DND-41 (cell line): Measurements from ENCODE around the gene ATP6V0E1.
"Not testable (repeated sequence)": the region's sequence is repeated elsewhere in the genome, so short reads cannot be mapped to it uniquely, and the experiment has no call there.

Experiments
- ATAC-seq: fragments of 200-7000 bp; cut with Tn5 transposase; 3 replicates; pipeline ENCODE4 v1.9.1; 2021; ENCODE audit warnings: low read depth; ENCODE audit not compliant: insufficient read depth
- DNase-seq: peaks from one replicate; pipeline ENCODE4 v3.0.0-alpha.2; 2020
- H2AFZ ChIP-seq: 2 replicates; pipeline ENCODE4 v1.6.0; 2012; ENCODE audit warnings: low read depth, low read length
- H3K27ac ChIP-seq: 2 replicates; pipeline ENCODE4 v1.5.1; 2012; ENCODE audit warnings: low read length, inconsistent platforms
- H3K27me3 ChIP-seq: fragments of 200-600 bp; sonication (generic); 2 replicates; pipeline ENCODE4 v1.6.0; 2012; ENCODE audit warnings: low read length, mild to moderate bottlenecking, inconsistent platforms; ENCODE audit not compliant: insufficient read depth, poor library complexity
- H3K36me3 ChIP-seq: 2 replicates; pipeline ENCODE4 v1.5.1; 2012; ENCODE audit warnings: low read length, inconsistent platforms; ENCODE audit not compliant: insufficient read depth
- H3K4me1 ChIP-seq: 2 replicates; pipeline ENCODE4 v1.5.1; 2012; ENCODE audit warnings: mild to moderate bottlenecking, low read length; ENCODE audit not compliant: insufficient read depth
- H3K4me2 ChIP-seq: 2 replicates; pipeline ENCODE4 v1.6.0; 2012; ENCODE audit warnings: mild to moderate bottlenecking, moderate library complexity, low read length, inconsistent platforms; ENCODE audit not compliant: insufficient read depth
- H3K4me3 ChIP-seq, 2 experiments: fragments of 200-600 bp in 1 of 2; shearing (Covaris generic) in 1 of 2; 2 replicates each; pipeline ENCODE4 v1.5.1; 2012 to 2016; ENCODE audit warnings: inconsistent platforms in 2 of 2, low read length in 2 of 2, mild to moderate bottlenecking in 2 of 2, low read depth in 1 of 2, moderate library complexity in 1 of 2
- H3K79me2 ChIP-seq: 2 replicates; pipeline ENCODE4 v1.6.0; 2012; ENCODE audit warnings: low read length, inconsistent platforms; ENCODE audit not compliant: insufficient read depth
- H3K9ac ChIP-seq: 2 replicates; pipeline ENCODE4 v1.6.0; 2012; ENCODE audit warnings: low read depth, mild to moderate bottlenecking, inconsistent platforms, low read length, moderate library complexity
- H3K9me3 ChIP-seq: 2 replicates; pipeline ENCODE4 v1.5.1; 2012; ENCODE audit warnings: low read length, moderate library complexity, mild to moderate bottlenecking, inconsistent platforms; ENCODE audit not compliant: insufficient read depth, severe bottlenecking
- H4K20me1 ChIP-seq: 2 replicates; pipeline ENCODE4 v1.6.0; 2012; ENCODE audit warnings: low read length; ENCODE audit not compliant: insufficient read depth
- EZH2 ChIP-seq: IDR thresholded peaks from 3 replicates; pipeline ENCODE4 v1.6.1; 2012; ENCODE audit warnings: borderline replicate concordance, low read depth, mild to moderate bottlenecking, moderate library complexity, low read length, inconsistent platforms; ENCODE audit not compliant: severe bottlenecking
- TF ChIP-seq, protein P1 (sequence below): IDR thresholded peaks from 2 replicates; pipeline ENCODE4 v1.5.1; 2012; ENCODE audit warnings: borderline replicate concordance, low read length, moderate library complexity, mild to moderate bottlenecking; ENCODE audit not compliant: poor library complexity, severe bottlenecking; ENCODE audit errors: extremely low read depth

ATP6V0E1 gene

DNA sequence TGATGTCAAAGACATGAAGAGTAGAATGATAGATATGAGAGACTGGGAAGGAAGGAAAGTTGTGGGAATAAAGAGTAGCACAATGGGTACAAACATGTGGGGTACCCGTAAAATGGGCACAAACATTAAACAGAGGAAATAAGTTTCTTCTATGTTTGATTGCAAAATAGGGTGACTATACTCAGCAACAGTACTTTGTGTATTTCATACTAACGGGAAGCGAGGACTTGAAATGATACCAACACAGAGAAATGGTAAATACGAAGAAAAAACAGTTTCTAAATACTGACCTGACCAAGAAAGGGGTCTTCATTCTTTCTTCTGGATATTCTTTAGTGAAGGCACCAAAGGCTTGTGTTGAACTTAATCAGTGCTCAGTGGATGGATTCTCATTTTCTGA is 31.1 kb downstream of the ATP6V0E1 start:
- Histone ChIP-seq H3K4me1 (no peaks in the 10 kb centered on the region), H3K9me3 (no peaks in the 10 kb centered on the region), H4K20me1 (peaks cover 63% of the 10 kb centered on the region), H3K4me3 (no peak overlapping the region), H3K4me2 (no peak overlapping the region), H3K9ac (no peak overlapping the region), H3K27ac (no peak overlapping the region), H3K79me2 (peaks cover 91% of the 10 kb centered on the region), H2AFZ (no peak overlapping the region), H3K27me3 (no peaks in the 10 kb centered on the region), H3K36me3 (peaks cover 11% of the 10 kb centered on the region)
- DNase-seq = no peak
- TF ChIP-seq, protein P1, sequence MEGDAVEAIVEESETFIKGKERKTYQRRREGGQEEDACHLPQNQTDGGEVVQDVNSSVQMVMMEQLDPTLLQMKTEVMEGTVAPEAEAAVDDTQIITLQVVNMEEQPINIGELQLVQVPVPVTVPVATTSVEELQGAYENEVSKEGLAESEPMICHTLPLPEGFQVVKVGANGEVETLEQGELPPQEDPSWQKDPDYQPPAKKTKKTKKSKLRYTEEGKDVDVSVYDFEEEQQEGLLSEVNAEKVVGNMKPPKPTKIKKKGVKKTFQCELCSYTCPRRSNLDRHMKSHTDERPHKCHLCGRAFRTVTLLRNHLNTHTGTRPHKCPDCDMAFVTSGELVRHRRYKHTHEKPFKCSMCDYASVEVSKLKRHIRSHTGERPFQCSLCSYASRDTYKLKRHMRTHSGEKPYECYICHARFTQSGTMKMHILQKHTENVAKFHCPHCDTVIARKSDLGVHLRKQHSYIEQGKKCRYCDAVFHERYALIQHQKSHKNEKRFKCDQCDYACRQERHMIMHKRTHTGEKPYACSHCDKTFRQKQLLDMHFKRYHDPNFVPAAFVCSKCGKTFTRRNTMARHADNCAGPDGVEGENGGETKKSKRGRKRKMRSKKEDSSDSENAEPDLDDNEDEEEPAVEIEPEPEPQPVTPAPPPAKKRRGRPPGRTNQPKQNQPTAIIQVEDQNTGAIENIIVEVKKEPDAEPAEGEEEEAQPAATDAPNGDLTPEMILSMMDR = no peak
- no peak for ATAC-seq

DNA sequence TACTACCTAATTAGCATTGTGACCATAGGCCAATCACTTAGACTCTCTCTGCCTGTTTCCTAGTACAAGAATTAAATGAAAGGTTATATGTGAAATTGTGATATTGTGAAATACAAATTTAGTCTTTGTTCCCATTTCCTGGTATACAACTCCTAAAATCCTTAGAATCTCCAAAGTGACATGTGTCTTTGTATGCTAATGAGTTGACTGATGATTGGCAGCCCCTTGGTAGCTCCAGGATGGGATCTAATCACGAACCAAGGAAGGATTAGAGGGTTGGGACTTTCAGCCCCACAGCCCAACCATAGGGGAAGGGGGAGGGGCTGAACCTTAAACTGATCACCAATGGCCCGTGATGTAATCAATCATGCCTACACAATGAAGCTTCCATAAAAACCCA is 31.6 kb downstream of the ATP6V0E1 start:
- H2AFZ ChIP-seq = no peak overlapping the region
- ATAC-seq = no peak
- no peak overlapping the region for H3K27ac ChIP-seq
- H3K4me1 ChIP-seq = no peaks in the 10 kb centered on the region
- peaks cover 16% of the 10 kb centered on the region for H3K36me3 ChIP-seq
- H3K79me2 ChIP-seq = peaks cover 92% of the 10 kb centered on the region
- H4K20me1 ChIP-seq = peaks cover 63% of the 10 kb centered on the region
- no peaks in the 10 kb centered on the region for H3K9me3 ChIP-seq
- no peak overlapping the region for H3K9ac ChIP-seq
- no peak overlapping the region for H3K4me2 ChIP-seq
- no peak overlapping the region for H3K4me3 ChIP-seq
- DNase-seq = no peak
- TF ChIP-seq, protein P1 = no peak
- TF ChIP-seq EZH2 = no peak
- no peaks in the 10 kb centered on the region for H3K27me3 ChIP-seq

DNA sequence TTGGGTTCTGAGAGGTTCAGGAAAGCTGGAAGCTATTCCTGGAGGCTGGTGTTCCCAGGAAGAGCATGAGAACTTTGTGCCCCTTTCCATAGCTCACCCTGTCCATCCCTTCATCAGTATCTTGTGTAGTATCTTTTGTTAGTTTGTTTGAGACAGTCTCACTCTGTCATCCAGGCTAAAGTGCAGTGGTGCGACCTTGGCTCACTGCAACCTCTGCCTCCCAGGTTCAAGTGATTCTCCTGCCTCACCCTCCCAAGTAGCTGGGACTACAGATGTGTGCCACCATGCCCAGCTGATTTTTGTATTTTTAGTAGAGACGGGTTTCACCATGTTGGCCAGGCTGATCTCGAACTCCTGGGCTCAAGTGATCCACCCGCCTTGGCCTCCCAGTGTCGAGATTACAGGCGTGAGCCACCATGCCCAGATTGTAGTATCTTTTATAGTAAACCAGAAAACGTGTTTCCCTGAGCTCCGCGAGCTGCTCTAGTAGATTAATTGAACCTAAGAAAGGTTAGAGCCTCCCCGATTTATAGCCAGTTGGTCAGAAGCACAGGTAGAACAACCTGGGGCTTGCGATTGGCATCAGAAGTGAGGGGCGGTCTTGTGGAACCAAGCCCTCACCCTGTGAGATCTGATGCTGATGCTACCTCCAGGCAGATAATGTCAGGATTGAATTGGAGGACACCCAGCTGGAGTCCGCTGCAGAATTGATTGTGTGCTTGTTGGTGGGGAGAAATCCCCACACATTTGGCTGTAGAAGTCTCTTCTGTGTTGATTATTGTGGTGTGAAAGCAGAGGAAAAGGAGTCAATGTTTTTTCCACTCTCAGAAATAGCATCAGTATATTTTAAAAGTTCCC is 32.3 kb downstream of the ATP6V0E1 start:
- TF ChIP-seq, protein P1 = no peak
- TF ChIP-seq EZH2 = no peak
- no peaks in the 10 kb centered on the region for H3K9me3 ChIP-seq
- ATAC-seq (no peak), DNase-seq (no peak)
- no peak overlapping the region for H3K4me2 ChIP-seq
- no peak overlapping the region for H3K27ac ChIP-seq
- H2AFZ ChIP-seq = no peak overlapping the region
- no peak overlapping the region for H3K4me3 ChIP-seq
- no peaks in the 10 kb centered on the region for H3K27me3 ChIP-seq
- H3K9ac ChIP-seq = no peak overlapping the region
- H3K4me1 ChIP-seq = no peaks in the 10 kb centered on the region
- H3K36me3 ChIP-seq = peaks cover 18% of the 10 kb centered on the region
- peaks cover 61% of the 10 kb centered on the region for H4K20me1 ChIP-seq
- peaks cover 92% of the 10 kb centered on the region for H3K79me2 ChIP-seq

DNA sequence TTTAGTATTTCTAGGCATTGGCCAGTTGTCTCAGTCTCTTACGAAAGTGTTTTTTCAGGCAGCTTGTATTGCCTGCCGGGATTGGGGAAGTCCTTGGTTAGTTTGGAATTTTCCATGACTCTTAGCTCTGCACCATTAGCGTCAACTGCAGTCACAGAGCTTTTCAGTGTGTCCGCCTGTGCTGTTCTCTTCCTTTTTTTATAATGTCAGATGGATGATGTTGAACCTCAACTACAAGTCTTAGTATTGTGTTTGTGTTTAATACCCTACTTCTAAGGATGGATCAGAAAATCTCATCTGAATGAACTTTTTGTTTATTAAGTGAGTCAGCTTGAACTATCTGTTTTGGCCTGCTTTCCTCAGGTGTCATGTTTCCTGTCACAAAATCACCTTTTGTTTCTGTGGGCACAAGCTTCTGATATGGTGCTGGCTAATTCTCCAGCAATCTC is 33.1 kb downstream of the ATP6V0E1 start:
- ATAC-seq (no peak), DNase-seq (no peak)
- Histone ChIP-seq H3K4me2 (no peak overlapping the region), H3K4me3 (no peak overlapping the region), H3K4me1 (no peaks in the 10 kb centered on the region), H4K20me1 (peaks cover 60% of the 10 kb centered on the region), H2AFZ (no peak overlapping the region), H3K9me3 (no peaks in the 10 kb centered on the region), H3K27ac (no peak overlapping the region), H3K27me3 (no peaks in the 10 kb centered on the region), H3K36me3 (peaks cover 19% of the 10 kb centered on the region), H3K79me2 (peaks cover 88% of the 10 kb centered on the region), H3K9ac (no peak overlapping the region)
- TF ChIP-seq, protein P1 = no peak
- no peak for TF ChIP-seq EZH2

DNA sequence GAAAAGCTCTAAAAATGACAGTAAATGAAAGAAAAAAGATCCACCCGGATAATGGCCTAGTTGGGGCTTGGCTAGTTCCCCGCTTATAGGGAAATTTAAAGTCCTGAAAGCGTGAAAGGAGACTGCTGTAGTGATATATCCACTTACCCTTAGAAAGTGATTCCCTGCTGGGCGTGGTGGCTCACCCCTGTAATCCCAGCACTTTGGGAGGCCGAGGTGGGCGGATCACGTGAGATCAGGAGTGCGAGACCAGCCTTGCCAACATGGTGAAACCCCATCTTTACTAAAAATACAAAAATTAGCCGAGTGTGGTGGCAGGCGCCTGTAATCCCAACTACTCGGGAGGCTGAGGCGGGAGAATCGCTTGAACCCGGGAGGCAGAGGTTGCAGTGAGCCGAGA is 33.5 kb downstream of the ATP6V0E1 start:
- ATAC-seq, H3K27me3 ChIP-seq, H3K4me1 ChIP-seq, H3K9ac ChIP-seq, H2AFZ ChIP-seq, H3K9me3 ChIP-seq, DNase-seq, H3K4me3 ChIP-seq, H3K27ac ChIP-seq, H3K4me2 ChIP-seq: not testable (repeated sequence)
- Histone ChIP-seq H3K79me2 (peaks cover 85% of the 10 kb centered on the region), H3K36me3 (peaks cover 24% of the 10 kb centered on the region), H4K20me1 (peaks cover 60% of the 10 kb centered on the region)
